RWPE2 (cell line): ENCODE data around the gene PGBD1.
A peak's percentile ranks its signal among the peaks of the same experiment; 100 is the strongest.

Experiments used
- ATAC-seq: fragments of 200-7000 bp; cut with Tn5 transposase; 3 replicates; pipeline ENCODE4 v1.9.1; 2021; ENCODE audit warnings: low read depth
- DNase-seq: peaks from one replicate; pipeline ENCODE4 v3.0.0-alpha.2; 2020; ENCODE audit warnings: low spot score
- H3K27ac ChIP-seq: fragments of 450-650 bp; 2 replicates; pipeline ENCODE4 v1.5.1; 2017; ENCODE audit warnings: mild to moderate bottlenecking; ENCODE audit not compliant: poor library complexity, severe bottlenecking
- H3K27me3 ChIP-seq: fragments of 250-450 bp; sonication (Bioruptor Pico); 2 replicates; pipeline ENCODE4 v1.5.1; 2021; ENCODE audit warnings: mild to moderate bottlenecking, moderate library complexity; ENCODE audit not compliant: insufficient read depth, poor library complexity, severe bottlenecking
- H3K36me3 ChIP-seq: fragments of 250-450 bp; sonication (Bioruptor Pico); 2 replicates; pipeline ENCODE4 v1.5.1; 2020; ENCODE audit warnings: low read depth, mild to moderate bottlenecking, moderate library complexity
- H3K4me1 ChIP-seq: fragments of 250-450 bp; sonication (Bioruptor Pico); 2 replicates; pipeline ENCODE4 v1.5.1; 2021; ENCODE audit warnings: mild to moderate bottlenecking, moderate library complexity; ENCODE audit not compliant: insufficient read depth, poor library complexity, severe bottlenecking
- H3K4me3 ChIP-seq: fragments of 250-450 bp; sonication (Bioruptor Pico); 2 replicates; pipeline ENCODE4 v1.5.1; 2021; ENCODE audit warnings: mild to moderate bottlenecking, moderate library complexity; ENCODE audit not compliant: severe bottlenecking
- H3K9me3 ChIP-seq: fragments of 250-450 bp; sonication (Bioruptor Pico); 2 replicates; pipeline ENCODE4 v1.5.1; 2021; ENCODE audit warnings: mild to moderate bottlenecking, moderate library complexity; ENCODE audit not compliant: severe bottlenecking
- TF ChIP-seq, protein P1 (sequence below): fragments of 450-650 bp; IDR thresholded peaks from one replicate; pipeline ENCODE4 v1.5.1; 2017; ENCODE audit warnings: mild to moderate bottlenecking, moderate library complexity; ENCODE audit not compliant: poor library complexity, severe bottlenecking

Gene PGBD1

DNA sequence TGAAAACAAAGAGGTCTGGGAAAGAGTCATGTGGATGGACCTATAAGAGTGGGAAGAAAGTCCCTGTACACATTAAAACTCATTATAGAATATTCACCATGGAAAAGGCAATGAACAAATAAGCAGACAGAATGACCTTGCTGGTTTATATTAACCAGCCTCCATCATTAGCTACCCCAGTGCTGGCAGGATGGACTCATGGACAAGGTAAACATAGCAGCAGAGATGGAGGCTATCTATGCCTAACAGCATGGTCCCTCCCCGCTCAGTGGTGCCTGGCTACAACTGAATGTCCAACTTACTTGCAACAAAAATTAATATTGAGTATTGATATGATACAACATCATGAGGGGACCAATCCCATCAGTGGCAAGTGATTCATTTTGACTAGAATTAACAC is 63.8 kb downstream of the PGBD1 start:
- no peak for DNase-seq
- Histone ChIP-seq H3K36me3 (no peaks in the 10 kb centered on the region), H3K9me3 (no peaks in the 10 kb centered on the region), H3K27me3 (no peaks in the 10 kb centered on the region), H3K4me1 (peaks cover 3% of the 10 kb centered on the region), H3K27ac (no peak overlapping the region), H3K4me3 (no peak overlapping the region)
- TF ChIP-seq, protein P1, sequence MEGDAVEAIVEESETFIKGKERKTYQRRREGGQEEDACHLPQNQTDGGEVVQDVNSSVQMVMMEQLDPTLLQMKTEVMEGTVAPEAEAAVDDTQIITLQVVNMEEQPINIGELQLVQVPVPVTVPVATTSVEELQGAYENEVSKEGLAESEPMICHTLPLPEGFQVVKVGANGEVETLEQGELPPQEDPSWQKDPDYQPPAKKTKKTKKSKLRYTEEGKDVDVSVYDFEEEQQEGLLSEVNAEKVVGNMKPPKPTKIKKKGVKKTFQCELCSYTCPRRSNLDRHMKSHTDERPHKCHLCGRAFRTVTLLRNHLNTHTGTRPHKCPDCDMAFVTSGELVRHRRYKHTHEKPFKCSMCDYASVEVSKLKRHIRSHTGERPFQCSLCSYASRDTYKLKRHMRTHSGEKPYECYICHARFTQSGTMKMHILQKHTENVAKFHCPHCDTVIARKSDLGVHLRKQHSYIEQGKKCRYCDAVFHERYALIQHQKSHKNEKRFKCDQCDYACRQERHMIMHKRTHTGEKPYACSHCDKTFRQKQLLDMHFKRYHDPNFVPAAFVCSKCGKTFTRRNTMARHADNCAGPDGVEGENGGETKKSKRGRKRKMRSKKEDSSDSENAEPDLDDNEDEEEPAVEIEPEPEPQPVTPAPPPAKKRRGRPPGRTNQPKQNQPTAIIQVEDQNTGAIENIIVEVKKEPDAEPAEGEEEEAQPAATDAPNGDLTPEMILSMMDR: no peak
- ATAC-seq: no peak

DNA sequence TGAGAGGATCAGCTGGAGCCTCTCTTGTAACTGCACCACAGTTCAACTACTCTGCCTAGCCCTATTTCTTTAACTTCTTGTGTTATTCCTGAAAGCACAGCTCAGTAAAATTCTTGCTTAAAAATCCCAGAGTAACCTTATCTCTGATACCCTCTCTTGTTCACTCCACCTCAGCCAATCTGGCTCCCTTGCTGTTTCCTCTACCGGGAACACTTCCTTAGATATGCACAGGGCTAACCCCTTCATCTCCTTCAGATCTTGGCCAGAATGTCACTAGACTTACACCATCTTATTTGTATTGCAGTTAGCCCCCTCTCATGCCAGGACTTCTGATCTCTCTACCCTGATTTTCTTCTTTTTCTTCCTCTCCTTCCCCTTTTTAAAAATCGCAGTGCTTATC is 65.7 kb downstream of the PGBD1 start:
- ATAC-seq: no peak
- Histone ChIP-seq H3K27me3 (no peaks in the 10 kb centered on the region), H3K36me3 (no peaks in the 10 kb centered on the region), H3K4me3 (no peak overlapping the region), H3K27ac (no peak overlapping the region), H3K9me3 (peaks cover 2% of the 10 kb centered on the region), H3K4me1 (peaks cover 16% of the 10 kb centered on the region)
- TF ChIP-seq, protein P1: no peak
- no peak for DNase-seq

DNA sequence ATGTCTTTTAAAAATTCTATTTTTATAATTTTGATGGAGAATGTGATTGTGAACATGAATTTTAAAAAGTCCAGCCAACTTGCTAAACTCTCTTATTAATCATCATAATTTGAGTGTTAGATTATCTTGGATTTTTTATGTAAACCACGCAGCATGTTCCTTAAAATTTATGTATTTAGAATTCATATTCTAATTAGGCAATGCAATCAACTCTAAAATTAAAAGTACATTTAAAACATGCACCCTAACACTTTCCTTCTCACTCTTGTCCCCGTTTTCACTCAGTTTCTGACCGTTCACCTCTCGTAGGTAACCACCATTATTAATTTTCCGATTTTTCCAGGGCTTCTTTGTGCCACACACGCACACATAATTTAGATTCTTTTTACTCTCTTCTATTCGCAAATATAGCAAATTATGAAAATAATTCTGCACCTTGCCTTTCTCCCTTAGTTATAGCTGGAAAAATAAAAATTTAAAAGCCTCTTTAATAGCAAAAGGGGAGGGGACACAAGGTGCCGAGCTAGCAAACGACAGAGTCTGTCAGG is 68.0 kb downstream of the PGBD1 start:
- H3K27ac ChIP-seq: peak overlapping the region; percentile 53
- no peak for DNase-seq
- peak overlapping the region; percentile 53 for H3K4me3 ChIP-seq
- H3K36me3 ChIP-seq: no peaks in the 10 kb centered on the region
- H3K4me1 ChIP-seq: peaks cover 20% of the 10 kb centered on the region
- H3K27me3 ChIP-seq: no peaks in the 10 kb centered on the region
- TF ChIP-seq, protein P1: no peak
- ATAC-seq: no peak
- H3K9me3 ChIP-seq: peaks cover 2% of the 10 kb centered on the region

DNA sequence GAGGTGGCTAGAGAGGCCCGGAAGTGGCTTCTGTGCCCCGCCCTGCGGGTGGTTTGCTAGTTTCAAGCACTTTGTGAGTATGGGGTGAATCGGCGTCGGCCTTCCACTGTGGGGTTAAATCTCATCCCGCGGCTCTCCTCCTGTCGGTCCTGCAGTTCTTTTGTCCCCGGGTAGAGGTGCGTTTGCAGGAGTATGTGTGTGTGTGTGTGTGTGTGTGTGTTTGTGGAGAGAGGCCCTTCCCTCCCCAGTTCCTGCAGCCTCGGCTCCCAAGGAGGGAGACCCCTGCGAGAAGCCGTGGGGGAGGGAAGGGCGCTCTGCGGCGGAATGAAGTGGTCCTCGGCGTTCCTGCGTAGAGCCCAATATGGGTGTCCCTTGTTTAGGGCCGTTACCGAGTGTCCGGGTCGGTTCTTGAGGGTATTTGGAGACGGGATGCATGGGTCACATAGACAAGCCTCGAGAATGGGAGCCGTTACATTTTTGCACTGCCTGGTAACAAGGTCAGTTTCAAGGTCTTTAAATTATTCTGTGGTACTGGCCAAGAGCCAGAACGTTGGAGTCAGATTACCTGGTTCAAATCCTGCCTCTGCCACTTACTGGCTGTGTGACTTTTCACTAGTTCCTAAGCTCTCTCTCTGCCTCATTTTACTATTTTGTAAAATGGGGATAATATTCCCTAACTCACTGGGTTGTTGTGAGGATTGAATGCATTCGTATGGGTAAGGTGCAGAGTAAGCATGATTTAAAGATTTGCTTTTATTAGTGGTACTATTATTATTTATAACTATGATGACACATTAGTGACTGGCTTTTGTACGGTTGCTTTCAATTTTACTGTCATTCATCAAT is 68.7 kb downstream of the PGBD1 start, which contains the start of gene ZKSCAN3:
Gene ZKSCAN3 (plus strand): TSS at position 56 of the 846 bp plus-strand sequence. CDS start 9,640 bp downstream, outside the sequence.
- peak within 1 kb of the TSS; percentile 53 for H3K4me3 ChIP-seq
- H3K9me3 ChIP-seq: peaks cover 2% of the 10 kb centered on the region
- DNase-seq: peak; percentile 77
- no peaks in the 10 kb centered on the region for H3K27me3 ChIP-seq
- ATAC-seq: peak; percentile 95
- peaks cover 22% of the 10 kb centered on the region for H3K4me1 ChIP-seq
- TF ChIP-seq, protein P1: no peak
- peak within 1 kb of the TSS; percentile 53 for H3K27ac ChIP-seq
- H3K36me3 ChIP-seq: no peaks in the 10 kb centered on the region
